Measurements from ENCODE around the gene KDM5C.

DNA sequence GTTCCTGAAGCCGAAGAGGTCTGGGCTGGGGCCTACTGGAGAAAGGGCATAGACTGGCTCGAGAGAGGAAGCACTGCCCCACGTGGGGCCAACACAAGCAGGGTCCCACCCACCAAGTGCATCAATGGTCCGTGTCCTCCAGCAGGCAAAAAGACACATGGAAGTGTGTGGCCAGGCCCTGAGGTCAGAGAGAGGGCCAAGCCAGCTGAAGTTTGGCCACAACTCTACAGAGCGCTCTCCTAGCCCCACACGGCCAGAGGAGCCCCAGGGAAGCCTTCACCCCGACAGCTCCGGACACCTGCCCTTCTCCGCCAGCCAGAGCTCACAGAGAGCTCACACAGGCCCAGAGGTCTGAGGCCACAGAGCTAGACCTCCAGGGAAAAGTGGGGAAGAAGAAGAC, 8.5 kb upstream of the KDM5C start:
- TF ChIP-seq POLR2AphosphoS5 (IDR thresholded peaks at IDR 0.05) = no peak
- no peak for TF ChIP-seq CTCF (IDR thresholded peaks at IDR 0.05)
- TF ChIP-seq POLR2A (IDR thresholded peaks at IDR 0.05) = no peak

Data from breast epithelium (tissue), 3 donors.